Adrenal gland (tissue), 5 donors: ENCODE data around the gene FGFBP1.

Source experiments
- POLR2A ChIP-seq, 2 donors: fragments of 450-650 bp; IDR thresholded peaks; one replicate each; pipeline ENCODE4 v1.6.1; 2017; ENCODE audit warnings: antibody characterized with exemption in 2 of 2, mild to moderate bottlenecking in 2 of 2, moderate library complexity in 1 of 2
- TF ChIP-seq, protein P1 (sequence below), 6 experiments: fragments of 450-650 bp in 4 of 6; fragments of 200-600 bp in 2 of 6; sonication (generic) in 1 of 6; IDR thresholded peaks; 1 replicate in 5 of 6; 2 replicates in 1 of 6; pipeline versions ENCODE4 v1.5.1 to v1.8.0; 2016 to 2021; ENCODE audit warnings: antibody characterized with exemption in 6 of 6, mild to moderate bottlenecking in 2 of 6, moderate library complexity in 1 of 6
- donor health status: DM: no; HTN: no; CAD: no.

GRCh38 chr4:15901998-15902397, 36.5 kb downstream of the FGFBP1 start:
- TF ChIP-seq POLR2A (IDR thresholded peaks at IDR 0.05): no peak
- TF ChIP-seq, protein P1, sequence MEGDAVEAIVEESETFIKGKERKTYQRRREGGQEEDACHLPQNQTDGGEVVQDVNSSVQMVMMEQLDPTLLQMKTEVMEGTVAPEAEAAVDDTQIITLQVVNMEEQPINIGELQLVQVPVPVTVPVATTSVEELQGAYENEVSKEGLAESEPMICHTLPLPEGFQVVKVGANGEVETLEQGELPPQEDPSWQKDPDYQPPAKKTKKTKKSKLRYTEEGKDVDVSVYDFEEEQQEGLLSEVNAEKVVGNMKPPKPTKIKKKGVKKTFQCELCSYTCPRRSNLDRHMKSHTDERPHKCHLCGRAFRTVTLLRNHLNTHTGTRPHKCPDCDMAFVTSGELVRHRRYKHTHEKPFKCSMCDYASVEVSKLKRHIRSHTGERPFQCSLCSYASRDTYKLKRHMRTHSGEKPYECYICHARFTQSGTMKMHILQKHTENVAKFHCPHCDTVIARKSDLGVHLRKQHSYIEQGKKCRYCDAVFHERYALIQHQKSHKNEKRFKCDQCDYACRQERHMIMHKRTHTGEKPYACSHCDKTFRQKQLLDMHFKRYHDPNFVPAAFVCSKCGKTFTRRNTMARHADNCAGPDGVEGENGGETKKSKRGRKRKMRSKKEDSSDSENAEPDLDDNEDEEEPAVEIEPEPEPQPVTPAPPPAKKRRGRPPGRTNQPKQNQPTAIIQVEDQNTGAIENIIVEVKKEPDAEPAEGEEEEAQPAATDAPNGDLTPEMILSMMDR (IDR thresholded peaks at IDR 0.05): no peak
